Trophoblast cell (in vitro differentiated cells and primary cell): Measurements from ENCODE around the gene SYP.

Source experiments
- DNase-seq, 2 donors: peaks; one replicate each; pipeline ENCODE4 v3.0.0-alpha.2; 2016
- H2AFZ ChIP-seq: 2 replicates; pipeline ENCODE4 v1.6.1; 2013; ENCODE audit warnings: low read length, moderate library complexity, mild to moderate bottlenecking; ENCODE audit not compliant: insufficient read depth, poor library complexity
- H2AK5ac ChIP-seq: 2 replicates; pipeline ENCODE4 v1.6.1; 2013; ENCODE audit warnings: mild to moderate bottlenecking, low read length
- H2BK120ac ChIP-seq: 2 replicates; pipeline ENCODE4 v1.6.1; 2013; ENCODE audit warnings: low read length, mild to moderate bottlenecking, moderate library complexity; ENCODE audit not compliant: insufficient read depth, poor library complexity
- H2BK12ac ChIP-seq: 2 replicates; pipeline ENCODE4 v1.6.1; 2013; ENCODE audit warnings: mild to moderate bottlenecking, low read length, moderate library complexity
- H2BK5ac ChIP-seq: 2 replicates; pipeline ENCODE4 v1.6.1; 2013; ENCODE audit warnings: low read length, low read depth, moderate library complexity, mild to moderate bottlenecking; ENCODE audit not compliant: poor library complexity
- H3K14ac ChIP-seq: 2 replicates; pipeline ENCODE4 v1.6.1; 2013; ENCODE audit warnings: mild to moderate bottlenecking, low read length
- H3K18ac ChIP-seq: 2 replicates; pipeline ENCODE4 v1.6.1; 2013; ENCODE audit warnings: mild to moderate bottlenecking, low read length
- H3K23ac ChIP-seq: 2 replicates; pipeline ENCODE4 v1.6.1; 2013; ENCODE audit warnings: low read length
- H3K27ac ChIP-seq: 2 replicates; pipeline ENCODE4 v1.5.1; 2013; ENCODE audit warnings: low read depth, mild to moderate bottlenecking, inconsistent platforms, low read length, moderate library complexity
- H3K27me3 ChIP-seq: 2 replicates; pipeline ENCODE4 v1.6.1; 2013; ENCODE audit warnings: inconsistent platforms, mild to moderate bottlenecking, low read length, moderate library complexity; ENCODE audit not compliant: insufficient read depth
- H3K36me3 ChIP-seq, 2 experiments: 1 replicate in 1 of 2; 2 replicates in 1 of 2; pipeline ENCODE4 v1.6.1; 2013; ENCODE audit warnings: low read length in 2 of 2, mild to moderate bottlenecking in 2 of 2, moderate library complexity in 1 of 2; ENCODE audit not compliant: insufficient read depth in 2 of 2, control insufficient read depth in 1 of 2
- H3K4ac ChIP-seq: 2 replicates; pipeline ENCODE4 v1.6.1; 2013; ENCODE audit warnings: low read depth, mild to moderate bottlenecking, low read length, moderate library complexity
- H3K4me1 ChIP-seq, 2 experiments: 1 replicate in 1 of 2; 2 replicates in 1 of 2; pipeline ENCODE4 v1.6.1; 2013; ENCODE audit warnings: low read length in 2 of 2, mild to moderate bottlenecking in 2 of 2, moderate library complexity in 1 of 2; ENCODE audit not compliant: insufficient read depth in 2 of 2, control insufficient read depth in 1 of 2
- H3K4me2 ChIP-seq: 2 replicates; pipeline ENCODE4 v1.6.1; 2013; ENCODE audit warnings: inconsistent platforms, mild to moderate bottlenecking, low read length, moderate library complexity
- H3K4me3 ChIP-seq: 2 replicates; pipeline ENCODE4 v1.5.1; 2013; ENCODE audit warnings: mild to moderate bottlenecking, low read depth, low read length, inconsistent platforms
- H3K79me1 ChIP-seq: one replicate; pipeline ENCODE4 v1.6.1; 2013; ENCODE audit warnings: low read length
- H3K79me2 ChIP-seq: 2 replicates; pipeline ENCODE4 v1.6.1; 2013; ENCODE audit warnings: low read length, mild to moderate bottlenecking; ENCODE audit not compliant: control insufficient read depth, insufficient read depth, poor library complexity
- H3K9ac ChIP-seq: 2 replicates; pipeline ENCODE4 v1.6.1; 2013; ENCODE audit warnings: mild to moderate bottlenecking, low read length
- H3K9me3 ChIP-seq: 2 replicates; pipeline ENCODE4 v1.6.1; 2013; ENCODE audit warnings: low read depth, mild to moderate bottlenecking, control low read depth, inconsistent platforms, low read length; ENCODE audit not compliant: insufficient read depth
- H4K12ac ChIP-seq: 2 replicates; pipeline ENCODE4 v1.6.1; 2013; ENCODE audit warnings: low read depth, mild to moderate bottlenecking, low read length, moderate library complexity
- H4K8ac ChIP-seq: 2 replicates; pipeline ENCODE4 v1.6.1; 2013; ENCODE audit warnings: low read depth, mild to moderate bottlenecking, low read length, moderate library complexity
- H4K91ac ChIP-seq: one replicate; pipeline ENCODE4 v1.6.1; 2013; ENCODE audit warnings: low read depth, mild to moderate bottlenecking, low read length, moderate library complexity
- WGBS: extraction: QIAGEN DNeasy Blood & Tissue Kit; methylation state at CpG from one replicate; pipeline ENCODE4 v1.1.7; 2013; ENCODE audit warnings: missing lambda C conversion rate; ENCODE audit not compliant: insufficient read length, insufficient coverage; ENCODE audit errors: extremely low coverage; 5-methylcytosine and 5-hydroxymethylcytosine counted together

Gene SYP

DNA sequence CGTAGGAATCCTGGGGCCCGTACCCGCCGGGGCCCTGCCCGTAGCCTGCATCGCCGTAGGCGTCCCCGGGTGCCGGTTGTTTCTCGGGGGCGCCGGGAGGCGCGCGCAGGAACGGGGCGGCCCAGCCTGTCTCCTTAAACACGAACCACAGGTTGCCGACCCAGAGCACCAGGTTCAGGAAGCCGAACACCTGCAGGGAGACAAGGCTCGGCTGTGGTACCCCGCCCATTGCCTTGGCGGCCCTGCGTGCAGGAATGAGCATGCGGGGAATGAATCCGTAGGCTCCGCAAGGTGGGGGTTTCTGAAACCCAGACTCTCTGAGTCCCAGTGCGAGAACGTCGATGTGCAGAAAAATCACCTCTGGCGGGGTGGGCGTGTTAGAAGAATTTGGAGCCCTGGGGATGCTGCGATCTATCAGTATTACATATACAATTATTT, 8.4 kb downstream of the SYP start:
- Histone ChIP-seq H3K79me1 (peaks cover 3% of the 10 kb centered on the region), H4K8ac (peak overlapping the region; percentile 82), H2AFZ (peak overlapping the region; percentile 30), H3K9me3 (no peaks in the 10 kb centered on the region), H2AK5ac (no peak overlapping the region), H3K4me1 (peaks cover 4 to 6% of the 10 kb centered on the region in 2 experiments), H3K27me3 (no peaks in the 10 kb centered on the region), H3K79me2 (peaks cover 2% of the 10 kb centered on the region), H3K4me2 (peak overlapping the region; percentile 96), H3K36me3 (no peaks in the 10 kb centered on the region), H4K12ac (no peak overlapping the region), H3K4me3 (peak overlapping the region; percentile 81), H4K91ac (peak overlapping the region; percentile 66), H3K18ac (peak overlapping the region; percentile 5), H2BK5ac (peak overlapping the region; percentile 36), H3K27ac (peak overlapping the region; percentile 66), H3K4ac (peak overlapping the region; percentile 9), H3K14ac (peak overlapping the region; percentile 35), H3K23ac (no peak overlapping the region), H2BK12ac (no peak overlapping the region), H3K9ac (peak overlapping the region; percentile 91), H2BK120ac (no peak overlapping the region)
- DNase-seq: no peak
- WGBS: no CpG with 5 or more reads among the region's 34 CpGs

DNA sequence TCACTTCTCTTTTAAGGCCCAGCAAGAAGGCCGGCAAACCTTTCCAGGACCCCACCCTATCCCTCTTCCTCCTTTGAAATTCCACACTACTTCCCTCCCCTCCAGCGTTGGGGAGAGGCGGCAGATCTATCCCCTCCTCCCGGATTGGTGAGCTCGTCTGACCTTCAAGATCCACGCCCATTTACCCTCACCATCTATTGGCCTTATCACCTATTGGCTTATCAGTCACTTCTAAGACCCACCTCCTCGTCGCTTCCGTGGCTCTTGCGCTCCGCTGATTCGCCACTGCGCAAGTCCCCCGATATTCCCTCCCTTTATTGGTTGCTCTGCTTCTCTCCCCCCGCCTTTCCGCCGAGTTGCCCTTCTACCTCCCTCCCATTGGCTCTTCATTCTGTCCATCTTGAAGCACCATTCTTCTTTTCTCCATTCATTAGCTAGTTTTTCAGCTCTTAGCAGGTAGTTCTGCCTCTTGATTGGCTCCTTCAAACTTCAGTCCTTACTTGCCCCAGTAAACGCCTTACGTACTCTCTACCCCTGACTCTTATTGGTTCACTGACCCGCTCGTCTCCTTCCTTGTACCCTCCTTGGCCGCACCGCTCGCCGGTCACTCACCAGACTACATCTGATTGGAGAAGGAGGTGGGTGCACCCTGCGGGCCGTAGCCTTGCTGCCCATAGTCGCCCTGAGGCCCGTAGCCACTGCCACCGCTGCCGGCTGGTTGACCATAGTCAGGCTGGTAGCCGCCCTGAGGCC, 9.0 kb downstream of the SYP start:
- peak overlapping the region; percentile 62 for H2BK120ac ChIP-seq
- peak overlapping the region; percentile 54 for H2AFZ ChIP-seq
- no peak overlapping the region for H2BK12ac ChIP-seq
- no CpG with 5 or more reads among the region's 32 CpGs for WGBS
- no peaks in the 10 kb centered on the region for H3K27me3 ChIP-seq
- peak overlapping the region; percentile 82 for H4K8ac ChIP-seq
- H3K23ac ChIP-seq: no peak overlapping the region
- H3K4me2 ChIP-seq: peak overlapping the region; percentile 96
- peak overlapping the region; percentile 69 for H4K91ac ChIP-seq
- peaks cover 6% of the 10 kb centered on the region for H3K79me1 ChIP-seq
- H3K18ac ChIP-seq: peak overlapping the region; percentile 5
- H2AK5ac ChIP-seq: no peak overlapping the region
- DNase-seq: peak; percentile 92 to 93
- peak overlapping the region; percentile 91 for H3K9ac ChIP-seq
- H3K9me3 ChIP-seq: no peaks in the 10 kb centered on the region
- H3K4ac ChIP-seq: peak overlapping the region; percentile 9
- H3K27ac ChIP-seq: peak overlapping the region; percentile 66
- no peak overlapping the region for H4K12ac ChIP-seq
- H3K4me3 ChIP-seq: peak overlapping the region; percentile 81
- peaks cover 2% of the 10 kb centered on the region for H3K79me2 ChIP-seq
- no peaks in the 10 kb centered on the region for H3K36me3 ChIP-seq
- H2BK5ac ChIP-seq: peak overlapping the region; percentile 36
- H3K4me1 ChIP-seq: peaks cover 6 to 7% of the 10 kb centered on the region in 2 experiments
- peak overlapping the region; percentile 35 for H3K14ac ChIP-seq

DNA sequence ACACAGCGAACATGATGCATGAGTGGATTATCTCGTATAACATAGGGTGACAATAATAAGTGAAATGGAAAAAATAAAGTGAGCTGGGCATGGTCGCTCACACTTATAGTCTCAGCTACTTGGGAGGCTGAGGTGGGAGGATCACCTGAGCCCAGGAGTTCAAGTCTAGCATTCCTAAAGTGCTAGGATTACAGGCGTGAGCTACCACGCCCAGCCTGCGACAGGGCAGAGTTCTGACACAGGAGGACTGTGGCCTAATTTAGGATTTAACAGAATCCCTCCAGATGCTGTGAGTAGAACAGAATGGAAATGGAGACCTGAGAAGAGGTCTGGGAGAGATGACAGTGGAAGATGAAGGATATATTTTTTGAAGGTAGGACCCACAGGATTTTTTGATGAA, 10.4 kb downstream of the SYP start:
- Histone ChIP-seq H2BK120ac (no peak overlapping the region), H2AK5ac (no peak overlapping the region), H3K9ac (no peak overlapping the region), H3K18ac (no peak overlapping the region), H3K79me2 (peaks cover 5% of the 10 kb centered on the region), H3K14ac (no peak overlapping the region), H3K36me3 (no peaks in the 10 kb centered on the region), H3K9me3 (no peaks in the 10 kb centered on the region), H2BK5ac (no peak overlapping the region), H3K4me1 (peaks cover 9 to 13% of the 10 kb centered on the region in 2 experiments), H3K27ac (no peak overlapping the region), H2BK12ac (no peak overlapping the region), H3K4me3 (no peak overlapping the region), H3K27me3 (no peaks in the 10 kb centered on the region), H3K79me1 (peaks cover 13% of the 10 kb centered on the region), H2AFZ (no peak overlapping the region), H4K91ac (no peak overlapping the region), H3K4me2 (no peak overlapping the region), H4K12ac (no peak overlapping the region), H3K23ac (no peak overlapping the region), H4K8ac (no peak overlapping the region), H3K4ac (no peak overlapping the region)
- WGBS: no CpG with 5 or more reads among the region's 6 CpGs
- DNase-seq: peak in 1 of 2 donors; percentile 43

DNA sequence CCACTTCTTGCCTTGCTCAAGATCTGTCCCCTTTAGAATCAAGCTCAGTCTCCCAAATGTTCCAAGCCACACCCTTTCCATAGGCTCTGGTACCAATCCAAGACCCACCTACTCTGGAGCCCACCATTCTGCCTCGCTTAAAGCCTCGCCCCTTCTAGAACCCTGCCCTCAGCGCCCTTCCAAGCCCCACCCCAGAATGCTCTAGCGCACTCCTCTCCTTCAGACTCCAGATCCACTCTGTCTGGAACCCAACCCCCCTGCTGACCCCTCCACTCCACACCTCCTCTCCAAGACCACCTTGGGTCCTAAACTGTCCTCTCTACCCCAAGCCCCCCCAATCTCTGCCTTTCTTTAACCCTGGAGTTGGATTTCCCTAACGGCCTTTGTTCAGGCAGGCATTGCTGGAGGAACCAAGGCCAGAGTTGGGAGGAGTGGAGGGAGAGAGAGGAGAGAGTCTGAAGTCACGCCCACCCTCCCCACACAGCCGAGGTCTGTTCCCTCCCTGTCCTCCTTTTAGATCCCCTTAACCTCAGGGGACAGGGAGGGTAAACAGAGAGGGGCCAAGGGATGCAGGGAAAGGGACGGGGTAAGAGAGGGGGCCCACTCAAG, 11.4 kb downstream of the SYP start:
- no peak overlapping the region for H3K9ac ChIP-seq
- H3K27me3 ChIP-seq: no peaks in the 10 kb centered on the region
- DNase-seq: no peak
- H3K4me1 ChIP-seq: peaks cover 9 to 19% of the 10 kb centered on the region in 2 experiments
- H3K27ac ChIP-seq: no peak overlapping the region
- no peak overlapping the region for H3K4me3 ChIP-seq
- WGBS: no CpG with 5 or more reads among the region's 8 CpGs
- no peak overlapping the region for H3K14ac ChIP-seq
- no peak overlapping the region for H3K4ac ChIP-seq
- H2BK120ac ChIP-seq: no peak overlapping the region
- H2AFZ ChIP-seq: no peak overlapping the region
- no peak overlapping the region for H2BK5ac ChIP-seq
- H3K4me2 ChIP-seq: no peak overlapping the region
- H3K18ac ChIP-seq: no peak overlapping the region
- no peaks in the 10 kb centered on the region for H3K9me3 ChIP-seq
- peaks cover 6% of the 10 kb centered on the region for H3K79me2 ChIP-seq
- no peak overlapping the region for H2AK5ac ChIP-seq
- H2BK12ac ChIP-seq: no peak overlapping the region
- peaks cover 15% of the 10 kb centered on the region for H3K79me1 ChIP-seq
- peaks cover 1 to 2% of the 10 kb centered on the region in 2 experiments for H3K36me3 ChIP-seq
- H4K8ac ChIP-seq: no peak overlapping the region
- no peak overlapping the region for H4K91ac ChIP-seq
- H4K12ac ChIP-seq: no peak overlapping the region
- no peak overlapping the region for H3K23ac ChIP-seq
